Mucosa of rectum (tissue), 2 donors: ENCODE results near the gene IGSF21.

Source experiments
- H3K27ac ChIP-seq, 2 donors: one replicate each; pipeline ENCODE4 v1.7.0; 2013; ENCODE audit warnings: inconsistent platforms in 2 of 2, low read depth in 2 of 2, low read length in 2 of 2
- H3K27me3 ChIP-seq, 2 donors: one replicate each; pipeline ENCODE4 v1.7.0; 2013; ENCODE audit warnings: low read length in 2 of 2; ENCODE audit not compliant: control insufficient read depth in 2 of 2, insufficient read depth in 2 of 2
- H3K36me3 ChIP-seq, 2 donors: one replicate each; pipeline ENCODE4 v1.7.0; 2013; ENCODE audit warnings: low read length in 2 of 2; ENCODE audit not compliant: control insufficient read depth in 2 of 2, insufficient read depth in 2 of 2
- H3K4me1 ChIP-seq, 2 donors: one replicate each; pipeline ENCODE4 v1.7.0; 2013; ENCODE audit warnings: low read length in 2 of 2, mild to moderate bottlenecking in 1 of 2; ENCODE audit not compliant: control insufficient read depth in 2 of 2, insufficient read depth in 2 of 2
- H3K4me3 ChIP-seq, 2 donors: one replicate each; pipeline ENCODE4 v1.7.0; 2013; ENCODE audit warnings: low read length in 2 of 2
- H3K9ac ChIP-seq, 2 donors: one replicate each; pipeline ENCODE4 v1.7.0; 2013; ENCODE audit warnings: low read length in 2 of 2, low read depth in 1 of 2, mild to moderate bottlenecking in 1 of 2
- H3K9me3 ChIP-seq, 2 donors: one replicate each; pipeline ENCODE4 v1.7.0; 2013; ENCODE audit warnings: low read length in 2 of 2; ENCODE audit not compliant: control insufficient read depth in 2 of 2
- donor health status: healthy.
- donor health status: Normal muscosa, but diverticular disease.

The IGSF21 gene

DNA sequence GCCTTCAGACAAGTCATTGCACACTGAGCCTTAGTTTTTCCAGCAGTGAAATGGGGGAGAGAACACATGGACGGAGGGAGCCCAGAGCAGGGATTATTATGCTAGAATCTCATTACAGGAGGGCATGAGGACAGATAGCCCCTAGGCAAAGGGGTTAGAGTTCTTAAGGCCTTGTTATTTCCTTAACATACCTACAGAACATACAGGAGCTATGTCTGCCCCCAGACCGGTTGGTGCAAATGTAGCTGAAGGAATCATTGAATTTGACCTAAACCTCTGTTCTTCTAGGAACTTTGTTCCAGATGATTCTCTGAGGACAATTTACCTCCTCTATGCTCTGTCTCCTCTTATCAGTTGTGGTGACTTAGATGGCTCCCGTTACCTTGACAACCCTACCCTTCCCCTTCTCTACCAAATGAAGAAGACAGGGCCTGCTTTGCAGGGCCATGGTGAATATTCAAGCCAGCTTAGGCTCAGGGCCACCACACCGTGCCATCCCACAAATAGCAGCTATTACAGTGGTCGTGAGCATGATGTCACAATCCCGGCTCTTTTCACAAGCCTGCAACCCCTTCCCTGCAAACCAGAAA lies 156.9 kb downstream of the IGSF21 start:
- H3K9me3 ChIP-seq = peaks cover 0 to 5% of the 10 kb centered on the region in 2 donors
- H3K27me3 ChIP-seq = peaks cover 0 to 6% of the 10 kb centered on the region in 2 donors
- no peak overlapping the region for H3K27ac ChIP-seq
- H3K9ac ChIP-seq = no peak overlapping the region
- H3K4me3 ChIP-seq = no peak overlapping the region
- no peaks in the 10 kb centered on the region for H3K4me1 ChIP-seq
- no peaks in the 10 kb centered on the region for H3K36me3 ChIP-seq

- H3K36me3 ChIP-seq = no peaks in the 10 kb centered on the region
- no peak overlapping the region for H3K9ac ChIP-seq
- no peaks in the 10 kb centered on the region for H3K4me1 ChIP-seq
- H3K4me3 ChIP-seq = no peak overlapping the region
- peaks cover 0 to 5% of the 10 kb centered on the region in 2 donors for H3K9me3 ChIP-seq
- no peak overlapping the region for H3K27ac ChIP-seq
- H3K27me3 ChIP-seq = peaks cover 0 to 6% of the 10 kb centered on the region in 2 donors
Observed at GRCh38 chr1:18265641-18266040, 158.0 kb downstream of the IGSF21 start.

- Histone ChIP-seq H3K36me3 (no peaks in the 10 kb centered on the region), H3K4me1 (no peaks in the 10 kb centered on the region), H3K9me3 (peaks cover 0 to 5% of the 10 kb centered on the region in 2 donors), H3K27me3 (peaks cover 0 to 6% of the 10 kb centered on the region in 2 donors), H3K27ac (no peak overlapping the region), H3K4me3 (no peak overlapping the region), H3K9ac (no peak overlapping the region)
Observed at GRCh38 chr1:18266391-18266790, 158.8 kb downstream of the IGSF21 start.

DNA sequence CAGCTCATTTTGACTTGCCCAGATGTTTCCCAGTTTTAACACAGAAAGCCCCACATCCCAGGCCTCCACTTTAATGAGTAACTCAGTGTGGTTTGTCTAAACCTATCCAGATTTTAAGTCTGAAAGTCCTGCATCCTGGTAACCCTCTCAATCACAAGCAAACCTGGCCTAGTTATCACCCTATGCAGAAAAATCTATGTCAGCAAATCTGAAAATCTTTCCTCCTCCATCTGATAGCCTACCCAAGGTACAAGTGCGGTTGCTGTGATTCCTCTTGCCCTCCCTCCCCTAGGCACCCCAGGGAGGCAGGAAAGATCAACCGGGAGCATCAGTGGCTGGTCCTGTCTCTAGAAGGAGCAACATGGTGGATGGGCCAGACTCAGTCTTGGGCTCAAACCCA lies 163.7 kb downstream of the IGSF21 start:
- no peaks in the 10 kb centered on the region for H3K27me3 ChIP-seq
- H3K36me3 ChIP-seq = no peaks in the 10 kb centered on the region
- H3K9me3 ChIP-seq = peaks cover 0 to 5% of the 10 kb centered on the region in 2 donors
- no peak overlapping the region for H3K27ac ChIP-seq
- no peaks in the 10 kb centered on the region for H3K4me1 ChIP-seq
- no peak overlapping the region for H3K4me3 ChIP-seq
- H3K9ac ChIP-seq = no peak overlapping the region

GRCh38 chr1:18278946-18279345 lies 171.3 kb downstream of the IGSF21 start:
- no peak overlapping the region for H3K9ac ChIP-seq
- no peaks in the 10 kb centered on the region for H3K9me3 ChIP-seq
- peaks cover 0 to 12% of the 10 kb centered on the region in 2 donors for H3K27me3 ChIP-seq
- no peaks in the 10 kb centered on the region for H3K36me3 ChIP-seq
- no peak overlapping the region for H3K4me3 ChIP-seq
- H3K27ac ChIP-seq = no peak overlapping the region
- peaks cover 0 to 3% of the 10 kb centered on the region in 2 donors for H3K4me1 ChIP-seq

GRCh38 chr1:18279351-18280074 lies 171.9 kb downstream of the IGSF21 start:
- H3K27ac ChIP-seq = no peak overlapping the region
- peaks cover 0 to 18% of the 10 kb centered on the region in 2 donors for H3K27me3 ChIP-seq
- H3K9ac ChIP-seq = peak overlapping the region in 1 of 2 donors; percentile 17
- H3K9me3 ChIP-seq = no peaks in the 10 kb centered on the region
- peaks cover 0 to 6% of the 10 kb centered on the region in 2 donors for H3K4me1 ChIP-seq
- no peak overlapping the region for H3K4me3 ChIP-seq
- H3K36me3 ChIP-seq = no peaks in the 10 kb centered on the region

- H3K27me3 ChIP-seq = peaks cover 0 to 24% of the 10 kb centered on the region in 2 donors
- no peak overlapping the region for H3K27ac ChIP-seq
- H3K4me3 ChIP-seq = no peak overlapping the region
- H3K4me1 ChIP-seq = peaks cover 0 to 9% of the 10 kb centered on the region in 2 donors
- no peaks in the 10 kb centered on the region for H3K9me3 ChIP-seq
- H3K36me3 ChIP-seq = no peaks in the 10 kb centered on the region
- no peak overlapping the region for H3K9ac ChIP-seq
Observed at GRCh38 chr1:18280956-18281355, 173.4 kb downstream of the IGSF21 start.

- Histone ChIP-seq H3K27ac (peak overlapping the region in 1 of 2 donors; percentile 25), H3K27me3 (peaks cover 2 to 29% of the 10 kb centered on the region in 2 donors), H3K9me3 (no peaks in the 10 kb centered on the region), H3K36me3 (no peaks in the 10 kb centered on the region), H3K4me3 (no peak overlapping the region), H3K4me1 (peaks cover 0 to 9% of the 10 kb centered on the region in 2 donors), H3K9ac (no peak overlapping the region)
Observed at GRCh38 chr1:18282851-18283600, 175.4 kb downstream of the IGSF21 start.

DNA sequence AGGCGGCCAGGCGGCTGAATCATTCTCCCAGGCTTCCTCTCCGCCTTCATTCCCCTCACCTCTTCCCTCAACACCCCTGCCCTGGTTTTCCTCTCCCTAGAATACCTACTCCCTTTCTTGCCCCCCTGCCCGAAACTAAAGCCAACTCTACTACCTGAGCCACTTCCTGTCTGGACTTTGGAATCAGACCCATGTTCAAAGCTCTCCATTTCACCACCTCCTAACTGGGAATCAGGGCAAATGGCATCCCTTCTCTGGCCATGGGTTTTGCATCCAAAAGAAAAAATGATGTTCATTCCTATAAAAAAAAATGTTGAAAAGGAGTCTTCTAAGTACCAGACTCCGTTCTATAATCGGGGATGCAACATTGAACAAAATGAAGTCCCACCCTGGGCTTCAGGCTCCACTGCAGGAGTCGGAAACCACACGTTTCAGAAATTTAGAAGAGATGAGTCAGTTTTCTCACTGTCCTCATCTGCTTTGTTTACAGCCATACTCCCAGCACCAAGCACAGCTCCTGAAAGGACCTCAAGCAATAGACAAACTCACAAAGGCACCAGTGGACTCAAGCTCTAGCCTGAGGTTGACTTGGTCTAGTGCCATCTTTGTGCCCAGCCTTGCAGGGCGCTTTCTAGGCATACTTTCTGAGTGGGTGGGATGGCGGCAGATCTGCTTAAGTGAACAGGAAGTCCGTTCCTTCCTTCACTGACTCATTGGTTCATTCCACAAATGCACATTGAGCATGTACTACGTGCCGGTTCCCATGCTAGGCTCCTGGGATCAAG lies 176.2 kb downstream of the IGSF21 start:
- no peaks in the 10 kb centered on the region for H3K36me3 ChIP-seq
- H3K27me3 ChIP-seq = peaks cover 2 to 29% of the 10 kb centered on the region in 2 donors
- H3K4me1 ChIP-seq = peaks cover 0 to 9% of the 10 kb centered on the region in 2 donors
- no peaks in the 10 kb centered on the region for H3K9me3 ChIP-seq
- H3K4me3 ChIP-seq = no peak overlapping the region
- H3K9ac ChIP-seq = no peak overlapping the region
- no peak overlapping the region for H3K27ac ChIP-seq
